Measurements from ENCODE around the gene MET. TPM values are rescaled to one million over a fixed set of nuclear protein-coding genes. Genes with fewer than 3 reads are reported as not detected.
"Not testable (repeated sequence)": the region's sequence is repeated elsewhere in the genome, so short reads cannot be mapped to it uniquely, and the experiment has no call there.

MET gene
- total and polyA plus RNA-seq, 4 donors: 10.2 to 41.9 (median 25.4) TPM

GRCh38 chr7:116813371-116813770 lies 141.4 kb downstream of the MET start:
- not testable (repeated sequence) for H3K9ac ChIP-seq (ENCODE audit: low read depth in 1 of 2, low read length in 2 of 2); H3K4me3 ChIP-seq (ENCODE audit: low read depth in 1 of 3, low read length in 3 of 3); H3K9me3 ChIP-seq (ENCODE audit: control insufficient read depth in 4 of 4, low read length in 3 of 4); H3K36me3 ChIP-seq (ENCODE audit: control insufficient read depth in 4 of 4, insufficient read depth in 3 of 4, low read depth in 1 of 4, low read length in 3 of 4); DNase-seq (ENCODE audit: low spot score); H3K27me3 ChIP-seq (ENCODE audit: control insufficient read depth in 4 of 4, insufficient read depth in 4 of 4, low read length in 3 of 4)
- WGBS: 56% methylated on average over 3 of the region's 3 CpGs
- TF ChIP-seq HNF4A (conservative IDR thresholded peaks at IDR 0.05): peak in 1 of 2 donors; percentile 20
- peak overlapping the region; percentile 30 to 59 for H3K27ac ChIP-seq (ENCODE audit: low read depth in 1 of 2, low read length in 2 of 2)
- peaks cover 8 to 33% (median 27%) of the 10 kb centered on the region in 4 donors for H3K4me1 ChIP-seq (ENCODE audit: control insufficient read depth in 4 of 4, insufficient read depth in 4 of 4, low read length in 3 of 4)

- peak overlapping the region in 1 of 2 donors; percentile 18 for H3K27ac ChIP-seq (ENCODE audit: low read depth in 1 of 2, low read length in 2 of 2)
- no peaks in the 10 kb centered on the region for H3K9me3 ChIP-seq (ENCODE audit: control insufficient read depth in 4 of 4, low read length in 3 of 4)
- no peaks in the 10 kb centered on the region for H3K36me3 ChIP-seq (ENCODE audit: control insufficient read depth in 4 of 4, insufficient read depth in 3 of 4, low read depth in 1 of 4, low read length in 3 of 4)
- WGBS: 81% methylated on average over 3 of the region's 3 CpGs
- DNase-seq (ENCODE audit: low spot score): no peak
- H3K4me1 ChIP-seq (ENCODE audit: control insufficient read depth in 4 of 4, insufficient read depth in 4 of 4, low read length in 3 of 4): peaks cover 8 to 21% (median 16%) of the 10 kb centered on the region in 4 donors
- no peak overlapping the region for H3K9ac ChIP-seq (ENCODE audit: low read depth in 1 of 2, low read length in 2 of 2)
- no peak for TF ChIP-seq ZBTB33 (IDR thresholded peaks at IDR 0.05)
- no peak for TF ChIP-seq NR2F2 (IDR thresholded peaks at IDR 0.05)
- no peak for TF ChIP-seq REST (IDR thresholded peaks at IDR 0.05)
- no peak for TF ChIP-seq HNF4A (conservative IDR thresholded peaks at IDR 0.05)
- TF ChIP-seq TAF1 (conservative IDR thresholded peaks at IDR 0.05): no peak
- no peak for TF ChIP-seq FOXA2 (IDR thresholded peaks at IDR 0.05)
- TF ChIP-seq ATF3 (IDR thresholded peaks at IDR 0.05): no peak
- TF ChIP-seq EGR1 (IDR thresholded peaks at IDR 0.05; ENCODE audit: low read depth in 2 of 2): no peak
- no peak for TF ChIP-seq JUND (IDR thresholded peaks at IDR 0.05)
- no peak for TF ChIP-seq HNF4G (IDR thresholded peaks at IDR 0.05)
- no peak for TF ChIP-seq MAX (IDR thresholded peaks at IDR 0.05)
- TF ChIP-seq CTCF (IDR thresholded peaks at IDR 0.05; ENCODE audit: low read depth, low read length, missing input control): no peak
- no peak for TF ChIP-seq FOXA1 (IDR thresholded peaks at IDR 0.05)
- no peak for TF ChIP-seq SP1 (IDR thresholded peaks at IDR 0.05)
- no peak for TF ChIP-seq GABPA (IDR thresholded peaks at IDR 0.05 in 1 of 2, conservative IDR thresholded peaks at IDR 0.05 in 1 of 2)
- TF ChIP-seq RAD21 (IDR thresholded peaks at IDR 0.05): no peak
- no peaks in the 10 kb centered on the region for H3K27me3 ChIP-seq (ENCODE audit: control insufficient read depth in 4 of 4, insufficient read depth in 4 of 4, low read length in 3 of 4)
- H3K4me3 ChIP-seq (ENCODE audit: low read depth in 1 of 3, low read length in 3 of 3): no peak overlapping the region
Measured at GRCh38 chr7:116815041-116815440, 143.0 kb downstream of the MET start.
